WTC11 (cell line): ENCODE data around the gene ARHGAP26.

ENCODE experiments used
- ATF3 ChIP-seq: sonication (generic); formaldehyde crosslinking; conservative IDR thresholded peaks from 2 replicates; pipeline ENCODE4 v1.8.1; 2022; ENCODE audit warnings: mild to moderate bottlenecking, missing genetic modification reagents
- CTCF ChIP-seq: fragments of 200-600 bp; IDR thresholded peaks from 2 replicates; pipeline ENCODE4 v1.8.0; 2022; ENCODE audit warnings: antibody characterized with exemption
- FOXJ3 ChIP-seq: sonication (generic); formaldehyde crosslinking; IDR thresholded peaks from 2 replicates; pipeline ENCODE4 v1.9.0; 2021; ENCODE audit warnings: missing genetic modification reagents, mild to moderate bottlenecking, borderline replicate concordance
- FOXP4 ChIP-seq: sonication (generic); formaldehyde crosslinking; IDR thresholded peaks from 2 replicates; pipeline ENCODE4 v1.8.0; 2022; ENCODE audit warnings: mild to moderate bottlenecking, missing genetic modification reagents
- IRF2 ChIP-seq: sonication (generic); formaldehyde crosslinking; IDR thresholded peaks from 2 replicates; pipeline ENCODE4 v1.8.0; 2022; ENCODE audit warnings: low read depth, missing genetic modification reagents, borderline replicate concordance
- MXD4 ChIP-seq: fragments of 250-450 bp; sonication (Bioruptor Pico); IDR thresholded peaks from 2 replicates; pipeline ENCODE4 v1.8.0; 2021; ENCODE audit warnings: mild to moderate bottlenecking, moderate library complexity, borderline replicate concordance
- NR2C2 ChIP-seq: sonication (generic); formaldehyde crosslinking; IDR thresholded peaks from 2 replicates; pipeline ENCODE4 v1.8.0; 2022; ENCODE audit warnings: mild to moderate bottlenecking, missing genetic modification reagents
- NR3C1 ChIP-seq: sonication (generic); formaldehyde crosslinking; conservative IDR thresholded peaks from 2 replicates; pipeline ENCODE4 v1.8.1; 2023; ENCODE audit warnings: low read depth, mild to moderate bottlenecking, missing genetic modification reagents
- PRDM15 ChIP-seq: sonication (generic); formaldehyde crosslinking; IDR thresholded peaks from 2 replicates; pipeline ENCODE4 v1.8.0; 2022; ENCODE audit warnings: missing genetic modification reagents
- SMAD4 ChIP-seq: sonication (generic); formaldehyde crosslinking; IDR thresholded peaks from 2 replicates; pipeline ENCODE4 v1.8.0; 2022; ENCODE audit warnings: mild to moderate bottlenecking, missing genetic modification reagents
- USF1 ChIP-seq: sonication (generic); formaldehyde crosslinking; IDR thresholded peaks from 2 replicates; pipeline ENCODE4 v1.8.0; 2022; ENCODE audit warnings: mild to moderate bottlenecking, missing genetic modification reagents
- ZNF232 ChIP-seq: sonication (generic); formaldehyde crosslinking; IDR thresholded peaks from 2 replicates; pipeline ENCODE4 v1.8.0; 2022; ENCODE audit warnings: mild to moderate bottlenecking, missing genetic modification reagents
- ZNF512 ChIP-seq: sonication (generic); formaldehyde crosslinking; IDR thresholded peaks from 2 replicates; pipeline ENCODE4 v1.8.1; 2022; ENCODE audit warnings: missing genetic modification reagents, borderline replicate concordance

- no peak for TF ChIP-seq FOXP4 (CRISPR knock-in tag)
- TF ChIP-seq CTCF: no peak
- TF ChIP-seq NR3C1: no peak
- no peak for TF ChIP-seq FOXJ3 (CRISPR knock-in tag)
- no peak for TF ChIP-seq USF1 (CRISPR knock-in tag)
- TF ChIP-seq MXD4: no peak
- TF ChIP-seq PRDM15 (CRISPR knock-in tag): no peak
- TF ChIP-seq ZNF512: no peak
- TF ChIP-seq NR2C2 (CRISPR knock-in tag): no peak
- no peak for TF ChIP-seq ZNF232 (CRISPR knock-in tag)
- no peak for TF ChIP-seq SMAD4 (CRISPR knock-in tag)
- TF ChIP-seq ATF3 (CRISPR knock-in tag): no peak
- TF ChIP-seq IRF2 (CRISPR knock-in tag): no peak
Measured at GRCh38 chr5:143119291-143119769, 349.2 kb downstream of the ARHGAP26 start.
